SK-N-SH treated with all-trans-retinoic acid at 6 μM for 48 hours (cell line): ENCODE results near the gene TRIM50.
"Not testable (repeated sequence)": the region's sequence is repeated elsewhere in the genome, so short reads cannot be mapped to it uniquely, and the experiment has no call there.

ENCODE experiments used
- CREB5 ChIP-seq: fragments of 250-450 bp; sonication (Bioruptor Pico); IDR thresholded peaks from 2 replicates; pipeline ENCODE4 v1.5.1; 2020; ENCODE audit warnings: low read depth, mild to moderate bottlenecking, moderate library complexity
- PPARA ChIP-seq: fragments of 250-450 bp; sonication (Bioruptor Pico); IDR thresholded peaks from 2 replicates; pipeline ENCODE4 v1.5.0; 2020; ENCODE audit warnings: mild to moderate bottlenecking, borderline replicate concordance
- ZFP30 ChIP-seq: fragments of 450-650 bp; formaldehyde crosslinking; IDR thresholded peaks from 2 replicates; pipeline ENCODE4 v1.5.0; 2022; ENCODE audit warnings: mild to moderate bottlenecking, moderate library complexity

- not testable (repeated sequence) for TF ChIP-seq ZFP30; PPARA; CREB5 (CRISPR knock-in tag)
Observed at GRCh38 chr7:73304612-73305387, 23.1 kb downstream of the TRIM50 start.
